Muscle of back (tissue), 11 donors: ENCODE results near the gene RGS9. TPM values are rescaled to one million over a fixed set of nuclear protein-coding genes. Genes with fewer than 3 reads are reported as not detected.
A peak's percentile ranks its signal among the peaks of the same experiment; 100 is the strongest.
"Not testable (repeated sequence)": the region's sequence is repeated elsewhere in the genome, so short reads cannot be mapped to it uniquely, and the experiment has no call there.

Source experiments
- DNase-seq, 3 donors: peaks; one replicate each; pipeline versions ENCODE4 v3.0.0 to v3.0.0-alpha.2; 2013
- polyA plus RNA-seq, 10 donors: library from polyadenylated mRNA; unstranded; fragments of 120-200 nt; gene quantifications; one replicate each; pipeline ENCODE4 v1.2.1, GENCODE V29; 2013; ENCODE audit not compliant: insufficient read length in 10 of 10

Gene RGS9
- polyA plus RNA-seq, 10 donors, result 2.2 to 5.0 (median 3.2) TPM

DNA sequence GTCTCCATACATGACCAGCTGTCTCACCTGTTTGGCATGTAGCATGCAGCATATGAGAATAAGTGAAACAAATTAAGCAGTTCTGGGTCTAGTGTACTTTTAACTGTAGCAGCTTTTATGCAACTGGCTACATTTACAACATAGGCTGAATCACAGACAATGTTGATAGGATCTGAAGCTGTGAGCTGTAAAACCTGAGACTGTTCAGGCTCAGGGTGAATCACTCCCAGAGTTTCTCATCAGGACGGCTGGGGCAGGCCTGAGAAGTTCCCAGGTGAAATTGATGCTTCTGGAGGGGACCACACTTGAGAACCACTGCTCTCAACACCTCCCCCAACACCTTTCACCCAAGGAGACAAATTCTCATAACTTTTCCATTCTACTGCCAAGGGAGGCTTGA, 70.3 kb downstream of the RGS9 start:
- DNase-seq, result not testable (repeated sequence)

DNA sequence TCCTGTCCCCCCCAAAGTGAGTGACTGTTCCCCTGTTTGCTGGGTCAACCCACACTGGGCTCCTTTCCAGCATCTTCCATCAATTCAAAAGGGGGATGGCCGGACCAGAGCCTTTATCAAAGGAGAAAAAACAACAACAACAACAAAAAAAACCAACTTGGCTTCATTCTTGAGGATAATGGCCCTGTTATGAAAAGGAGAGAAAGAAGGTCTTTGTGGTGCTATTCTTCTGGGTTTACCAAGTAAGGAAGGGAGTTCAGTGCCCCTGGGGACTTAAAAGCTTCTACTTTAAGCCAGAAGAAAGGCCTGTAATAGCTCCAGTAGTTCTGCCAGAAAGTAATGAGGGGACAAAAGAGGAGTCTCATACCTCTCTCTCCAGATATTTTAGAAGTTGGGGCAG, 71.5 kb downstream of the RGS9 start:
- DNase-seq, result no peak

DNA sequence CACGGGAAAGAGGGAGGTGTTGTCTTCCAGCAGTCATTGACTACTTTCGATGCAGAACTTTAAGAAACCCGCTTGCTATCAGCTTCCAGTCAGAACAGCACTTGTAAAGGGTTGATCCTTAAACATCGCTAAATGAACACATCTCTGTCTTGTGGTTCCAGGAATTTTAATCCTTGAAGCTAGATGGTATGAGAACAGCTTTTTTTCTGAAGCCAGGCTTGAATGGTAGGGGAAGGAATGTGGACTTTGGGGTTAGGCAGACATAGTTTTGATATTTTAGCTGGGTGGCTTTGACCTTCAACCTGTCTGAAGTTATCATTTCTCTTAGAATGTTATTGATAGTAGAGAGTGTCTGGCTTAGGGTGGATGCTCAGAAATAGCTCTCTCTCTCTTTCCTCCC, 81.1 kb downstream of the RGS9 start:
- no peak for DNase-seq

DNA sequence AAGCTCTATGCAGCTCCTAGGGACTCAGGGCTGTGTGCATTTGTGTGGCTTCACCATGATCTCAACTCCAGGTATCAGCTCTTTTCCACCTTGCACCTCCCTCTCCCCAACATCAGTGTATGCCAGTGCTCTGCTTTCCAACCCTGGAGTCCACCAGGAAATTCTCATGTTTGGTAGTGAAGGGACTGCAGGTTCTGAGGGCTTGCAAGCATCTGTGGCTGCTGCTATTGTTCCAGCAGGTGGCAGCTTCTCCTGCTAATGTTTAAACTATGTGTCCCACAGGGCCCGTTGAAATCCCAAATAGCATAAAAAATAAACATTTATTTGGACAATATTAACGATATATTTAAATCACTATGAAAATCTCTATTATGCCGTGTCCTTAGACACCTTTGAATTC, 82.0 kb downstream of the RGS9 start:
- DNase-seq, result no peak

DNA sequence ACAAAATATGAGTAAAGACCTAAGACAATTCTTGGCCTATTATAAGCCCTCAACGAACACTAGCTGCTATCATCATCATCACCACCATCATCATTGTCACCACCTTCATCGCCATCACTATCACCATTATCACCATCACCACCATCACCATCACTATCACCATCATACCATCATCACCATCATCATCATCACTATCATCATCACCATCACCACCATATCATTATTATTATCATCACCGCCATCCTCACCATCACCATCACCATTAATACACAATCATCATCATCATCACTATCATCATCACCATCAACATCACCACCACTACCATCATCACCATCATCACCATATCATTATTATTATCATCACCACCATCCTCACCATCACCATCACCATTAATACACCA, 82.5 kb downstream of the RGS9 start:
- DNase-seq, result no peak

DNA sequence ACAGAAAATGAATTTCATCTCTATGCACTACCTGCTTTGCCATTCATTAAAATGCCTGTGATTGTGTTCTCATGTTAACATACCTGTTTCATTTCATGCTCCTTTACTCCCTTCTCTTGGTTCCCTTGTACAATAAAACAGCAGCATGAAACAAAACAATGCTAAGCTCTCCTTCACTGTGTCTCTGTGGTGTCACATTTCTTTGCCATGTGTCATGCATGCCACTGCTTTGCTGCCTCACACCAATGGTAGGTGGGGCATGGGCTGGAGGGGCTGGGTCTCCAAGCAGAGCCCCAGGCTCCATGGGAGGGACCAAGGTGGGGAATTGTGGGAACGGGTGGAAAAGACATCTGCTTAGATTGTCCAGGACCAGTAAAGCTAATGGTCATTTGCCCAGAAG, 83.6 kb downstream of the RGS9 start:
- peak in 1 of 3 donors; percentile 11 for DNase-seq

DNA sequence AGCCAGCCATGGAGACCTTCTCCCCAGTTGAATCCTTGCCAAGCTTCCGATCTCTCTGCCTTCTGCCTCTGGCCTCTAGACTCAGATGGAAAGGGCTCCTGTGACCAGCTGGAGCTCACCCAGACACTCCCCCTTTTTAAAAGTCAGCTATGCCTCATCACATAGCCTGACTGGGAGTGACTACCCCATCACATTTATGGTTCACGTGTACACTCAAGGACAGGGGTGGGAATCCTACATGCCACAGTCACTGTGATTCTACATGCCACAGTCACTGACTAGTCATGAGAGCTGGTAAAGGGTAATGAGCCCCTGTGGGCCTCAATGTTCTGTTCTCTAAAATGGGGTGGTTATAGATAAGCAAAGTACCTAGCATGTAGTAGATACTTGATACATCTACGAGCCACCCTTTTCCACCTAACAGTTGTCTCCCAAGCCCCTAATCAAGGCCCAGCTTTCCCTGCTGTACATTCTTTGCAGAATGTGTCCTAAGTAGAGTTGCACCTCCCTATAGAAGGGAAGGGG, 85.1 kb downstream of the RGS9 start:
- DNase-seq, result no peak

DNA sequence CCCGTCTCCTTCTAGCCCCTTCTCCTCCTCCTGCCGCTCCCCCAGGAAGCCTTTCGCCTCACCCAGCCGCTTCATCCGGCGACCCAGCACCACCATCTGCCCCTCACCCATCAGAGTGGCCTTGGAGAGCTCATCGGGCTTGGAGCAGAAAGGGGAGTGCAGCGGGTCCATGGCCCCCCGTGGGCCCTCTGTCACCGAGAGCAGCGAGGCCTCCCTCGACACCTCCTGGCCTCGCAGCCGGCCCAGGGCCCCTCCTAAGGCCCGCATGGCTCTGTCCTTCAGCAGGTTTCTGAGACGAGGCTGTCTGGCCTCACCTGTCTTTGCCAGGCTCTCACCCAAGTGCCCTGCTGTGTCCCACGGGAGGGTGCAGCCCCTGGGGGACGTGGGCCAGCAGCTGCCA, 87.9 kb downstream of the RGS9 start:
- DNase-seq, result no peak

DNA sequence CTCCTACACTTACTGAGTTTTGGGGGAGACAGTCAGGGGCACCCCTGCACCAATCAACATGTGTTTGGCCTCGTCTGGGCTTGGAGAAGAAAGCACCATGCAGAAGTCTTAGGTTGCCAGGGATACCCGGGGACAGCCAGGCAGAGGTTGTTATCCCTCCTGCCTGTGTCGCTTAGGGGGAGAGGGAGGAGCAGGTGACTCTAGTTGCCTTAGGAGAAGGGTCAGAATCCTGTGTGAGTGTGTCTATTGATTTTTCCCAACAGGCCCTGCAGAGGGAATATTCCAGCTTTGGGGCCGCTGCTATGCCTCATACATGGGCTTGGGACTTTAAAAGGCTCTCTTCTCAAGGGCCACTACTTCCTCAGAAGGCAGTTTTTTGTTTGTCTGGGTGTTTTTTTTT, 89.1 kb downstream of the RGS9 start:
- DNase-seq, result no peak

DNA sequence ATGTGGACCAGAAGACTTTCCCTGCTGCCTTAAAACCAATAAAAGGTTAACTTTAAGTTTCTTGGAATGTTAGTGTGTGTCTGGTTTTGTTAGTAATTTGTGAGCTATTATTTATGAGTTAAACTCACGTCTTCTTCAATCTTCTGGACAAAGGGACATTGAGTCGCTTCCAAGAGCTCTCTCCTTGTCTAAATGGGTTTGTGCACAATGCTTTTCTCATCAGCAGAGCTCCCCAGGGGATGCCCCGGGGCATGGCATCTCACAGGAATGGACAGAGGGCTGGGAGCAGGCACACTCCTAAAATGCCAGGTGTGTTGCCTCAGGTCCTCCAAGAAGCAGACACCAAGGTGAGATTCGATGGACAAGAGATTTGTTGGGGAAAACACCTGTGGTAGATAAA, 90.5 kb downstream of the RGS9 start:
- DNase-seq, result no peak

DNA sequence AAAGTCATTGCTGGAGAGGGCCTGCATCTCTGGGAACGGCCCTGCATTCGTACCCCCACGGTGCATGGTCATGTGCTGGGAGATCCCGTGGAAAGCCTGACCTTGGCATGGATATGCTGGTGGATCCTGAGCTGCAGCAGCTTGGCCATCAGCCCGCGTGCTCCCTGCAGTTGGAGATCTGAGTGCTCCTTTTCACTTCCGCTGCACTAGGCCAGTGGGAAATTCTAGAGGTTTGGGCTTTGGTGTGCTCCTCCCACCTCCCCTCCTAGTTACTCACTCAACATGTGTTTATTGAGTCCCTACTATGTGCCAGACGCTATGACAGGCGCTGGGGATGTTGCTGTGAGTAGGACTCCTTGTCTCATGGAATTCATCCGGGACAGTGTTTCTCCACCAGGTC, 91.1 kb downstream of the RGS9 start:
- no peak for DNase-seq

DNA sequence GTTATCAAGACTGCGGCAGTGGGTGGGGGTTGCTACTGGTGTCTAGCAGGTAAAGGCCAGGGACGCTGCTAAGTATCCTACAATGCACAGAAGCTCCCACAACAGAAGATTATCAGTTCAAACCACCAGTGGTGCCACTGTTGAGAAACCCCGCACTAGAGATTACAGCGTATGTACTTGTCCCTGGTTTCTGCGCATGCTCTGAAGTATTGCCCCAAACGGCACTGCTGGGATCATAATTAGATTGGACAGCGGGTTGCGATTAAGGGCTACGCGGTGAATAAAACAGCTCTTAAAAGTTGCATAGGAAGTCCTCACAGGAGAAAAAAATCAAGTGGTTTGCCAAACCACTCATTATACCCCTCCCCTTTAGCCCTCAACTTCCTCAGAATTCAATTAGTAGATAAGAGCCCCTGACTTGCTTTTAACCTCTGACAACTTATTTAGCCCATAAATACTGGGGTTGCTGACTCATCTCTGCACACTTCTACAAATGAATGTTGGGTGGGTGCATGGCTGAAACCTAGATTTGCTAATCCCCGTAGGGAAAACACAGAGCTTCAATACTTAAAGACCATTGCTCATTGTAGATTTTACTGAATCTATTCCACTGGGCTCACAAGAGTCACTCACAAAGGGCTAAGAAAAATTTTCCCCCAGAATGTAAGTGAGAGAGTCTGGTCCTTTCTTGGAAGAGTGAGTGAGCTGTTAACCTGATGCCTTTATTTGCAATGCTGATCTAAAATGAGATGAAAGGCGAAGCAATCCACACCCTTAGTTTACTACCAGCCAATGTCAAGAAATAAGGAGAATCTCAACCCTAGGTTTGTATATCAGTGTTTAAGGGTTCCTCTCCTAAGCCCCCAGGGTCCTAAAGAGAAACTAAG, 91.8 kb downstream of the RGS9 start:
- DNase-seq, result peak in 1 of 3 donors; percentile 24

DNA sequence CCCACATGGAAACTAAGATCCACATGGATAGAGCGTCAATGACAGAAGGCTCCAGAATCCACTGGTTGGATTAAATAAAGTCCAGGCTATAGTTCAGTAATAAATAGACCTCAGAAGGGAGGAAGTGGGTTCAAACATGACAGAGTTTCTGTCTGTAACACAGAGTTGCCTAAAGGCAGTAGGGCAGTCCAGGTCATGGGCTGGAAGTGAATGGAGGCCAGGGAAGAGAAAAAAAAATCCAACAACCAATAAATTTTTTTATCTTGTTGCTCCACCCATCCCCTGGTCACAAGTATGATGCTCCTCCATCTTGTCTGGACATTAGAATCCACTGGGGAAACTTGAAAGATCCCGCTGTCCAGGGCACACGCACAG, 92.4 kb downstream of the RGS9 start:
- DNase-seq, result no peak

DNA sequence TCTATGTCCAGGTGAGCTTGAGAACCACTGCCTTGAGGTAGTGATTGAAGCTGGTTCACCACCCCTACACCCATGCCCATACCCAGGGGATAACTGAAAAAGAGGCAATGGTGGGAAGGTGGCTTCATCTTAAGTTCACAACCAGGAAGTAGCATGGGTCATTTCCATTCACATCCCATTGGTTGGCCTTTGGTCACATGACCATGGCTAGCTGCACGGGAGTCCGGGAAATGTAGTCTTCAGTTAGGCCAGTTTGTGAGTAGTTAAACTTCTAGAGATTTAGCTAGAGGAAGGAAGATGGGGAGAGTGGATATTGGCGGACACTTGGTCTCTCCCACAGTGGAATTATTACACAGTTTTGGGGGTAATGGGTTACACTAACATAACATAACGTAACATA, 92.9 kb downstream of the RGS9 start:
- no peak for DNase-seq

DNA sequence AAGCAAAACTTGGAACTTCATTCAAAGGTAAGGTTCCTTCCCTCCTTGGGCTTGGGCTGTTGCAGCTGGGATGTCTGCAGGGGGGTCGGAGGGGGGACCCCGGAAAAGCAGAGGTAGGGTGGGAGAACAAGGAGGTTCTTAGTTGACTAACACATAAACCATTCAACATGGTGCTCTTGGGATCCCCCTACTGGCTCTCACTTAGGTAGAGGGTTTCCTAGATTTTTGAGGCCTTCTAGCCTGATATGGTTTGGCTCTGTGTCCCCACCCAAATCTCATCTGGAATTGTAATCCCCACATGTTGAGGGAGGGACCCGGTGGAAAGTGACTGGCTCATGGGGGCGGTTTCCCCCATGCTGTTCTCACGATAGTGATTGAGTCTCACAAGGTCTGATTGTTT, 93.9 kb downstream of the RGS9 start:
- no peak for DNase-seq

DNA sequence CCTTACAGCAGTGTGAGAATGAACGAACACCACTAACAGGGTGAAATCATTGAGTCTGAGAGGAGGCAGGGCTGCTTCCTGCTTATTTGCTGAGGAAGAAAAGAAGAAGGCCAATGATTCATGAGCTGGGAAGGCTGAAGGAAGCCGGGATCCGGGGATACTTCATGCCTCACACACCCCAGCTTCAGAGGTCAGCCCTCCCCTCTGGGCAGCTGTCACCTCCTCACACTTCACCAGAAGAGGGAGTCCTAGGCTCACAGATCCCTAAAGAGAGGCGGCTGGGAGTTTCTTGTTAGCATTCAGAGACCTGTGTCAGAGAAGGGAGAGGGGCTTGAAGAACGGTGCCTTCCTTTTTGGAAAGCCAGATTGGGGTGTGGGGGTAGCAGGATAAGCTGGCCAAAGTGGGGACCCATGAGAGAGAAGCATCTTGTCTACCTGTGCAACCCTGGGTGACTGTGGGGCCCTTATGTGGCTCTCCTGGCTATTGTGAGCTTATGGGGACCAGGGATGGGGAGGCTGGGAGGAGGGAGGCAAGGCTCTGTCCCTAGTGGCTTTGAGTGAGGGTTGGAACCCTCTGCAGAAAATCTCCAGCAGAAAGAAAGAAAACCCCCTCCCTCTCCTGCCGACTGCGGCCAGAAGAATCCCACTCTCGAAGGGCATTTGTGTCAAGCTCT, 94.6 kb downstream of the RGS9 start:
- DNase-seq, result peak; percentile 47 to 71 (median 68)

DNA sequence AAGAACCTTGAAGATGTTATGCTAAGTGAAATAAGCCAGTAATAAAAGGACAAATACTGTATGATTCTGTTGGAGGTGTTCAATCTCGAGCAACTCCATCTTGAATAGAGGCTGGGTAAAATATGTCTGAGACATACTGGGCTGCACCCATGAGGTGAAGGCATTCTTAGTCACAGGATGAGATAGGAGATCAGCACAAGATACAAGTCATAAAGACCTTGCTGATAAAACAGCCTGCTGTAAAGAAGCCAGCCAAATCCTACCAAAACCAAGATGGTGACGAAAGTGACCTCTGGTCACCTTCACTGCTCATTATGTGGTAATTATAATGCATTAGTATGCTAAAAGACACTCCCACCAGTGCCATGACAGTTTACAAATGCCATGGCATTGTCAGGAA, 98.1 kb downstream of the RGS9 start:
- DNase-seq, result no peak

DNA sequence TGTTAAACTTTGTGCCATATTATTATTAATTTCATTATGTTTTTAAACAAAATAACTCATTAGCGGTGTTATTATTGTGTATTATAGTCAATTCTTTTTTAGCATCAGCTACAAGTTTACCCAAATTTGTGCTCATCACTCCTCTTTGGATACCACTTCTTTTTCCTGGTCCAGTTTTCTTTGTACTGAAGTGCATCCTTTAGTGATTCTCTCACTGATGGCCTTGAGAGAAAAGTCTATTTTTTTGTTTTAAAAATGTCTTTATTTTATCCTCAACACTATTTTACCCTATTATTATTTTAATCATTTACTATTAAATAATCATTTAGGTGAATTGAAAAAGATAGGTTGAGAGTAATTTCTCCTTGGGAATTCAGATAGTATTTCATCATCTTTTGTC, 99.2 kb downstream of the RGS9 start:
- DNase-seq, result no peak

DNA sequence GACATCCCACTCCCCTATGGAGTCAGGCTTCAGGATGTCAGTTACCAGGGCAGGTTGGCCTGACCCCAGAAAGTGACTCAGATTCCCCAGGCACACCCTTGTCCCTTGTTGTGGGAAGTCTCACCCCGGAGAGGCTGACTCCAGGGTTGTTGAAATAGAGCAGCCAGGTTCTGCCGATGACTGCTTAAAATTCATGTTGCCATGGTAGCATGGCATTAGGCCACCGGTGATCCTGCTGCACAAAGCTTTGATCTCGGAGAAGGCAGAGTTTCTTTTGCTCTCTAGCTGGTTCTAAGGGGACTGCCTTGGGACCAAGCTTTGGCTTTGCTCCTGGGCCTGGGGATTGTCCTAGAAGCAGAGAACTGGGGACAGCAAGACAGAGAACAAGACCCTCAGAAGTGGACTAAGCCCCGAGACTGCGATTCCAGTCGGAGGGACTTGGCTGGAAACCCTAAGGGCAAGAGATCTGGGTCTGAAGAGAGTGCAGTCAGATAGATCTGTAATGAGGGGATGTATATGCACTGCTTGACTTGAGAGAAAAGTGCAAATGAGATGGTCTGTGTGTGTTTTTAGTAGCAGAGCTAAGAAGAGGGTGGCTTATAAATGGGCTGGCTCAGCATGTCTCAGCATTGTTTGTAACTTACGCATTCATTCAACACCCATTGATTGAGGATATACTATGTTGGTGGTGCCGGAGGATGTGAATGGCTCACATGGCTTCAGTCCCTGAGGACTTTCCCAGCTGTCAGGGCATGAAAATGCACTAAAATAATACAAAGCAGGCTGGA, 106.9 kb downstream of the RGS9 start:
- DNase-seq, result peak in 2 of 3 donors; percentile 11 to 19

DNA sequence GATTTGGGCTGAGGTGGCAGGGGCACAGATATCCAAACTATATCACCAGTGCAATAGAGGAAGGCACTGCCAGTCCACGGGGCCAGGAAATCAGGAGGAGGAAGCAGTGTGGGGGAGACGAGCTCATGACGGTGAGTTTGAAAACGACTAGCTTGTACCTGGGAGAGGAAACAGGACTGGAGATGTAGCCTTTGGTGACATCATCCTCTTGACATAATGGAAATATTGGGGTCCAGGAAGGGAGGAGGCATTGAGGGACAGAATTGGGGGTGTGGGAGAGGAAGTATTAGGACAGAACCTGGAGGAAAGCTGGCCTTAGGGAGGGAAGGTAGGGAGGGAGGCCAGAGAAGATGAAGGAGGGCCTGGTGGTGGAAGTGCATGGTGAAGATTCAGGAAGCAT, 109.1 kb downstream of the RGS9 start:
- DNase-seq, result no peak

DNA sequence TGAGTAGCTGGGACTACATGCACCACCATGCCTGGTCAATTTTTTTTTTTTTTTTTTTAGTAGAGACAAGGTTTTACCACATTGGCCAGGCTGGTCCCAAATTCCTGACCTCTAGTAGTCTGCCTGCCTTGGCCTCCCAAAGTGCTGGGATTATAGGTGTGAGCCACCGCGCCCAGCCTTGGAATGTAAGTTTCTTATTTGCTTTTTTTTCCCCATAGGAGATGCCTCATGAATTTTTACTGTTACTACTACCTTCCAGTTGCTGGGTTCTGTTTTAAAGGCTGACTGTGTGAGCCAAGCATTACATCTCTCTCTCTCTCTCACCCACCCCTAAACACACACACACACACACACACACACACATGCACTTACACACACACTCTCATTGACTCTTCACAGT, 112.6 kb downstream of the RGS9 start:
- DNase-seq, result no peak

DNA sequence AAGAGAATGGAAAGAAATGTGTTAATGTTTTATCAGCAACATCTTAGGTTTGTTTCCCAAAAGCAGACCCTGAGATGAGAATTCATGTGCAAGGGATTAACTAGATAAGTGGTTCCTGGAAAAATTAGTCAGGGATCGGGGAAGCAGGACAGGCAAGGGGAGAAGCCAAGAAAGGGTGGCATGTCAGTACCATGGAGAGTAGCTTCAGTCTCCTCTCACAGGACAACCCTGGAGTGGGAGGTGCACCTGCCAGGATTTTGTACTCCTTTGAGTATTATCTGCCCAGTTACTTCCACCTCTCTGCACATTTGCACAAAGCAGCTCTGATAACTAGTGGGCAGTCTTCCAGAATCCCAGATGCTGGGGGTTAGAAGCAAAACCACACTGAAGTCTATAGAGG, 117.0 kb downstream of the RGS9 start:
- DNase-seq, result no peak

DNA sequence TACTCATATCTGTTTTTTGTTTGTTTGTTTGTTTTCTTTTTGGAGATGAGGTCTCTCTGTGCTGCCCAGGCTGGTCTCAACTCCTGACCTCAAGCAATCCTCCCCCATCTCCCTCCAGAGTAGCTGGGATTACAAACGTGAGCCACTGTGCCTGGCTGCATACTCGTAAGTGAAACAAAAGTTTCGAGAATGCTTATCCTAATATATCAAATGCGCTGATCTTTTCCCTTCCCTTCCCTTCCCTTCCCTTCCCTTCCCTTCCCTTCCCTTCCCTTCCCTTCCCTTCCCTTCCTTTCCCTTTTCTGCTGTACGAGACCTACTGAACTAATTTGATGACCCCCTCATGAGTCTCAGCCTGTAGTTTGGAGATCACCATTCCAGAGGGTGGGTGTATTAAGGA, 122.1 kb downstream of the RGS9 start:
- DNase-seq, result no peak
